ENCODE results near the gene AFP. TPM values are rescaled to one million over a fixed set of nuclear protein-coding genes. Genes with fewer than 3 reads are reported as not detected.

AFP gene
- total and polyA plus RNA-seq, 9 of the 15 experiments (the other 6 are each of a cell fraction or from before 2014, with no cell fraction given) = 0.47 to 6.2 (median 3.0) TPM

- TF ChIP-seq HMG20A (CRISPR knock-in tag; conservative IDR thresholded peaks at IDR 0.05) = no peak
- no peak for TF ChIP-seq PBX2 (CRISPR knock-in tag; IDR thresholded peaks at IDR 0.05; ENCODE audit: low read depth)
- TF ChIP-seq PBX2 (tag; conservative IDR thresholded peaks at IDR 0.05; ENCODE audit: low read depth) = 0 out of 2 replicates have a peak, but pooled peaks have one; percentile 19
- TF ChIP-seq, protein P1, sequence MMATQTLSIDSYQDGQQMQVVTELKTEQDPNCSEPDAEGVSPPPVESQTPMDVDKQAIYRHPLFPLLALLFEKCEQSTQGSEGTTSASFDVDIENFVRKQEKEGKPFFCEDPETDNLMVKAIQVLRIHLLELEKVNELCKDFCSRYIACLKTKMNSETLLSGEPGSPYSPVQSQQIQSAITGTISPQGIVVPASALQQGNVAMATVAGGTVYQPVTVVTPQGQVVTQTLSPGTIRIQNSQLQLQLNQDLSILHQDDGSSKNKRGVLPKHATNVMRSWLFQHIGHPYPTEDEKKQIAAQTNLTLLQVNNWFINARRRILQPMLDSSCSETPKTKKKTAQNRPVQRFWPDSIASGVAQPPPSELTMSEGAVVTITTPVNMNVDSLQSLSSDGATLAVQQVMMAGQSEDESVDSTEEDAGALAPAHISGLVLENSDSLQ (IDR thresholded peaks at IDR 0.05) = peak; percentile 63
- TF ChIP-seq ZNF511 (CRISPR knock-in tag; IDR thresholded peaks at IDR 0.05) = no peak
- TF ChIP-seq HDGF (IDR thresholded peaks at IDR 0.05) = no peak
- TF ChIP-seq ZNF512 (tag; IDR thresholded peaks at IDR 0.05) = no peak
- TF ChIP-seq HMG20B (CRISPR knock-in tag; IDR thresholded peaks at IDR 0.05) = no peak
These were observed 64.2 kb downstream of the AFP start (continued) for GRCh38 chr4:73499996-73500765.
